ENCODE data around the gene RING1.

Gene RING1

GRCh38 chr6:33192105-33192646 lies 16.1 kb upstream of the RING1 start, which contains the start of gene COL11A2:
Gene COL11A2, minus strand, starts transcription at chr6:33192467. Its CDS starts 227 bp downstream, at chr6:33192240.
- DNase-seq (ENCODE audit: low read depth) = no peak

- no peak for DNase-seq (ENCODE audit: low read depth)
Observed at GRCh38 chr6:33192671-33193602, 15.4 kb upstream of the RING1 start.

- no peak for DNase-seq (ENCODE audit: low read depth)
Observed at GRCh38 chr6:33193619-33194018, 14.7 kb upstream of the RING1 start.

GRCh38 chr6:33194431-33194979 lies 13.8 kb upstream of the RING1 start:
- DNase-seq (ENCODE audit: low read depth) = no peak

GRCh38 chr6:33195304-33196165 lies 12.8 kb upstream of the RING1 start:
- no peak for DNase-seq (ENCODE audit: low read depth)

- DNase-seq (ENCODE audit: low read depth) = no peak
Observed at GRCh38 chr6:33197431-33198048, 10.8 kb upstream of the RING1 start.

GRCh38 chr6:33198159-33198852 lies 10.0 kb upstream of the RING1 start:
- no peak for DNase-seq (ENCODE audit: low read depth)

GRCh38 chr6:33198853-33199436 lies 9.4 kb upstream of the RING1 start:
- DNase-seq (ENCODE audit: low read depth) = no peak

- DNase-seq (ENCODE audit: low read depth) = no peak
Observed at GRCh38 chr6:33199687-33200218, 8.5 kb upstream of the RING1 start.

- DNase-seq (ENCODE audit: low read depth) = peak; percentile 99
Observed at GRCh38 chr6:33200219-33201146, 7.8 kb upstream of the RING1 start, which contains the start of the genes RXRB and SLC39A7. Gene RXRB, minus strand, starts transcription at chr6:33200665. Its CDS starts 189 bp downstream, at chr6:33200476. Gene SLC39A7, plus strand, starts transcription at chr6:33200867. Its CDS starts 379 bp downstream, at chr6:33201246.

GRCh38 chr6:33201147-33201545 lies 7.2 kb upstream of the RING1 start:
- DNase-seq (ENCODE audit: low read depth) = no peak

- DNase-seq (ENCODE audit: low read depth) = no peak
Observed at GRCh38 chr6:33201935-33202334, 6.4 kb upstream of the RING1 start.

- DNase-seq (ENCODE audit: low read depth) = no peak
Observed at GRCh38 chr6:33202799-33203198, 5.5 kb upstream of the RING1 start.

GRCh38 chr6:33203443-33204164 lies 4.7 kb upstream of the RING1 start:
- no peak for DNase-seq (ENCODE audit: low read depth)

GRCh38 chr6:33204165-33204414 lies 4.2 kb upstream of the RING1 start:
- no peak for DNase-seq (ENCODE audit: low read depth)

- DNase-seq (ENCODE audit: low read depth) = no peak
Observed at GRCh38 chr6:33204415-33205190, 3.7 kb upstream of the RING1 start, which contains the start of gene HSD17B8. Gene HSD17B8, plus strand, starts transcription at chr6:33204655. Its CDS starts 14 bp downstream, at chr6:33204669.

- DNase-seq (ENCODE audit: low read depth) = peak; percentile 47
Observed at GRCh38 chr6:33205191-33206026, 2.9 kb upstream of the RING1 start.

Measured in HS-5 (cell line).